IMR-90 (cell line): ENCODE results near the gene KLF13. TPM values are rescaled to one million over a fixed set of nuclear protein-coding genes. Genes with fewer than 3 reads are reported as not detected.
A peak's percentile ranks its signal among the peaks of the same experiment; 100 is the strongest.

Source experiments
- ATAC-seq: fragments of 200-7000 bp; cut with Tn5 transposase; 2 replicates; pipeline ENCODE4 v1.9.1; 2020; ENCODE audit warnings: low read depth, mild to moderate bottlenecking, moderate library complexity
- BruUV-seq: library from RNA; stranded (reverse); fragments of 400-500 nt; replicated peaks from 2 replicates; lab custom pipeline; 2021; lab: Mats Ljungman, UMichigan
- CTCF ChIA-PET: fragments of 300-600 bp; formaldehyde crosslinking; extraction: SDS; loops from one replicate; lab custom pipeline; 2021; ENCODE audit warnings: antibody characterized with exemption; lab: Yijun Ruan, JAX
- POLR2A ChIA-PET: fragments of 300-600 bp; sonication (Branson Sonifier 250); formaldehyde crosslinking; loops from one replicate; lab custom pipeline; 2022; ENCODE audit warnings: antibody characterized with exemption; ENCODE audit not compliant: unreplicated experiment; lab: Charles Lee
- DNase-seq: peaks from one replicate; pipeline ENCODE4 v3.0.0; 2013
- H2AFZ ChIP-seq: replicated peaks from 2 replicates; pipeline ENCODE3; 2013; ENCODE audit warnings: low read length, mild to moderate bottlenecking; ENCODE audit not compliant: poor library complexity
- H2AK5ac ChIP-seq: 2 replicates; pipeline ENCODE4 v1.6.1; 2013; ENCODE audit warnings: low read depth, low read length, inconsistent platforms
- H2AK9ac ChIP-seq: replicated peaks from 2 replicates; pipeline ENCODE3; 2013; ENCODE audit warnings: mild to moderate bottlenecking, low read depth, low read length, moderate library complexity; ENCODE audit not compliant: poor library complexity
- H2BK120ac ChIP-seq: 2 replicates; pipeline ENCODE4 v1.6.1; 2013; ENCODE audit warnings: low read depth, low read length, inconsistent platforms
- H2BK15ac ChIP-seq: 3 replicates; pipeline ENCODE4 v1.6.1; 2013; ENCODE audit warnings: low read depth, low read length, inconsistent platforms
- H2BK20ac ChIP-seq: 2 replicates; pipeline ENCODE4 v1.6.1; 2013; ENCODE audit warnings: low read depth, mild to moderate bottlenecking, inconsistent platforms, low read length, moderate library complexity
- H2BK5ac ChIP-seq: 2 replicates; pipeline ENCODE4 v1.6.1; 2013; ENCODE audit warnings: mild to moderate bottlenecking, low read depth, low read length, inconsistent platforms; ENCODE audit not compliant: poor library complexity, severe bottlenecking
- H3K14ac ChIP-seq: replicated peaks from 2 replicates; pipeline ENCODE4 v1.6.1; 2013; ENCODE audit warnings: low read depth, low read length, inconsistent platforms
- H3K18ac ChIP-seq: 2 replicates; pipeline ENCODE4 v1.6.1; 2013; ENCODE audit warnings: low read depth, low read length, control low read depth
- H3K23ac ChIP-seq: 2 replicates; pipeline ENCODE4 v1.6.1; 2013; ENCODE audit warnings: low read depth, low read length, inconsistent platforms
- H3K27ac ChIP-seq: 2 replicates; pipeline ENCODE4 v1.5.1; 2013; ENCODE audit warnings: mild to moderate bottlenecking, control low read depth, low read length; ENCODE audit not compliant: insufficient read depth
- H3K27me3 ChIP-seq: 2 replicates; pipeline ENCODE4 v1.6.1; 2013; ENCODE audit warnings: low read length; ENCODE audit not compliant: control insufficient read depth, insufficient read depth
- H3K36me3 ChIP-seq: 2 replicates; pipeline ENCODE4 v1.6.1; 2013; ENCODE audit warnings: low read length, mixed read lengths; ENCODE audit not compliant: control insufficient read depth, insufficient read depth
- H3K4ac ChIP-seq: 2 replicates; pipeline ENCODE4 v1.6.1; 2013; ENCODE audit warnings: low read depth, low read length, inconsistent platforms
- H3K4me1 ChIP-seq: 2 replicates; pipeline ENCODE4 v1.6.1; 2013; ENCODE audit warnings: low read length, mixed read lengths; ENCODE audit not compliant: control insufficient read depth, insufficient read depth
- H3K4me2 ChIP-seq: 2 replicates; pipeline ENCODE4 v1.6.1; 2013; ENCODE audit warnings: low read depth, mild to moderate bottlenecking, control low read depth, low read length, moderate library complexity
- H3K4me3 ChIP-seq: 2 replicates; pipeline ENCODE4 v1.5.1; 2013; ENCODE audit warnings: low read depth, mild to moderate bottlenecking, control low read depth, low read length, moderate library complexity; ENCODE audit not compliant: insufficient read depth
- H3K56ac ChIP-seq: 2 replicates; pipeline ENCODE4 v1.6.1; 2013; ENCODE audit warnings: low read length, inconsistent platforms; ENCODE audit not compliant: insufficient read depth; ENCODE audit errors: extremely low read depth
- H3K79me1 ChIP-seq, 2 experiments: 2 replicates each; pipeline ENCODE4 v1.6.1; 2013; ENCODE audit warnings: low read length in 2 of 2, inconsistent platforms in 1 of 2, low read depth in 1 of 2
- H3K9ac ChIP-seq: 2 replicates; pipeline ENCODE4 v1.6.1; 2013; ENCODE audit warnings: low read depth, low read length, control low read depth
- H3K9me1 ChIP-seq: 2 replicates; pipeline ENCODE4 v1.6.1; 2013; ENCODE audit warnings: low read length, inconsistent platforms; ENCODE audit not compliant: insufficient read depth
- H3K9me3 ChIP-seq: 2 replicates; pipeline ENCODE4 v1.6.1; 2013; ENCODE audit warnings: low read length; ENCODE audit not compliant: control insufficient read depth, insufficient read depth
- H4K20me1 ChIP-seq: 2 replicates; pipeline ENCODE4 v1.6.1; 2013; ENCODE audit warnings: low read length, inconsistent platforms; ENCODE audit not compliant: insufficient read depth
- H4K5ac ChIP-seq: 2 replicates; pipeline ENCODE4 v1.6.1; 2013; ENCODE audit warnings: mild to moderate bottlenecking, low read depth, low read length, control low read depth
- H4K8ac ChIP-seq, 2 experiments: 2 replicates each; pipeline ENCODE4 v1.6.1; 2013; ENCODE audit warnings: low read depth in 2 of 2, low read length in 2 of 2, control low read depth in 1 of 2, inconsistent platforms in 1 of 2
- H4K91ac ChIP-seq: 2 replicates; pipeline ENCODE4 v1.6.1; 2013; ENCODE audit warnings: low read depth, low read length, inconsistent platforms; ENCODE audit not compliant: insufficient read depth
- BHLHE40 ChIP-seq: fragments of 150-350 bp; IDR thresholded peaks from 2 replicates; pipeline ENCODE4 v1.6.1; 2016; ENCODE audit warnings: mild to moderate bottlenecking, low read depth, low read length
- CEBPB ChIP-seq: IDR thresholded peaks from 2 replicates; pipeline ENCODE4 v1.6.1; 2012; ENCODE audit warnings: low read depth, low read length, improper control_type of control experiment
- CHD1 ChIP-seq: IDR thresholded peaks from 2 replicates; pipeline ENCODE4 v1.6.1; 2012; ENCODE audit warnings: low read depth, low read length, improper control_type of control experiment
- FOS ChIP-seq: fragments of 150-350 bp; IDR thresholded peaks from 2 replicates; pipeline ENCODE4 v1.6.1; 2016; ENCODE audit warnings: low read depth, low read length
- MAFK ChIP-seq: IDR thresholded peaks from 2 replicates; pipeline ENCODE4 v1.6.1; 2012; ENCODE audit warnings: low read depth, low read length, improper control_type of control experiment
- MAZ ChIP-seq: IDR thresholded peaks from 2 replicates; pipeline ENCODE4 v1.6.1; 2012; ENCODE audit warnings: low read depth, mild to moderate bottlenecking, low read length, improper control_type of control experiment, moderate library complexity, borderline replicate concordance
- MXI1 ChIP-seq: IDR thresholded peaks from 2 replicates; pipeline ENCODE4 v1.6.1; 2012; ENCODE audit warnings: low read depth, mild to moderate bottlenecking, low read length, moderate library complexity, borderline replicate concordance
- NFE2L2 ChIP-seq: fragments of 150-350 bp; IDR thresholded peaks from 2 replicates; pipeline ENCODE4 v1.6.1; 2016; ENCODE audit warnings: low read depth, mild to moderate bottlenecking, low read length
- POLR2A ChIP-seq: IDR thresholded peaks from 2 replicates; pipeline ENCODE4 v1.6.1; 2012; ENCODE audit warnings: mild to moderate bottlenecking, low read depth, low read length
- RAD21 ChIP-seq: IDR thresholded peaks from 2 replicates; pipeline ENCODE4 v1.6.1; 2012; ENCODE audit warnings: low read length, improper control_type of control experiment
- RCOR1 ChIP-seq: IDR thresholded peaks from 2 replicates; pipeline ENCODE4 v1.6.1; 2012; ENCODE audit warnings: mild to moderate bottlenecking, low read length, improper control_type of control experiment; ENCODE audit not compliant: insufficient replicate concordance
- RFX5 ChIP-seq: IDR thresholded peaks from 2 replicates; pipeline ENCODE4 v1.8.0; 2012; ENCODE audit warnings: low read depth, mild to moderate bottlenecking, low read length, moderate library complexity
- SMC3 ChIP-seq: fragments of 150-350 bp; IDR thresholded peaks from 2 replicates; pipeline ENCODE4 v1.6.1; 2016; ENCODE audit warnings: low read depth, mild to moderate bottlenecking, antibody characterized with exemption, low read length, moderate library complexity
- WGBS, 2 experiments: methylation state at CpG; one replicate each; pipeline versions ENCODE4 v1.1.5 to v1.1.7; 2013; ENCODE audit warnings: missing lambda C conversion rate in 2 of 2; ENCODE audit not compliant: insufficient read length in 1 of 2; ENCODE audit errors: extremely low coverage in 2 of 2; 5-methylcytosine and 5-hydroxymethylcytosine counted together
- dilution Hi-C: fragments of 300-500 bp; cut with HindIII; formaldehyde crosslinking; loops from one replicate; pipeline ENCODE4 v1.14.3; 2018; ENCODE audit warnings: low sequenced_read_pairs; ENCODE audit not compliant: unreplicated experiment
- in situ Hi-C: fragments of 300-500 bp; cut with MboI; formaldehyde crosslinking; loops from 3 replicates; pipeline ENCODE4 v1.14.3; 2019; ENCODE audit warnings: low sequenced_read_pairs, inconsistent platforms, mixed read lengths
- intact Hi-C: fragments of 100-400 bp; cut with micrococcal nuclease; formaldehyde crosslinking; loops from 2 replicates; pipeline ENCODE4 v1.10.0; 2022
- polyA plus RNA-seq, 3 experiments: library from polyadenylated mRNA; depleted of rRNA; stranded (reverse); fragments of >200 nt; gene quantifications; 2 replicates each; pipeline ENCODE4 v1.2.3, GENCODE V29; 2012; ENCODE audit warnings: low replicate concordance in 1 of 3
- total RNA-seq: library from RNA; depleted of rRNA; stranded (reverse); fragments of >200 nt; gene quantifications from 2 replicates; pipeline ENCODE4 v1.2.3, GENCODE V29; 2012
- TF ChIP-seq, protein P1 (sequence below): conservative IDR thresholded peaks from 2 replicates; pipeline ENCODE4 v1.5.1; 2012; ENCODE audit warnings: mild to moderate bottlenecking, low read depth, low read length, improper control_type of control experiment
- TF ChIP-seq, protein P2 (sequence below): fragments of 150-350 bp; IDR thresholded peaks from 2 replicates; pipeline ENCODE4 v1.6.1; 2017; ENCODE audit warnings: mild to moderate bottlenecking, antibody characterized with exemption, low read length, low read depth
- TF ChIP-seq, protein P3 (sequence below): fragments of 150-350 bp; IDR thresholded peaks from 2 replicates; pipeline ENCODE4 v1.6.1; 2016; ENCODE audit warnings: low read depth, mild to moderate bottlenecking, low read length, moderate library complexity, borderline replicate concordance

KLF13 gene
- total and polyA plus RNA-seq, 2 of the 4 experiments (the other 2 are of a cell fraction): 9.5 to 10.6 TPM

DNA sequence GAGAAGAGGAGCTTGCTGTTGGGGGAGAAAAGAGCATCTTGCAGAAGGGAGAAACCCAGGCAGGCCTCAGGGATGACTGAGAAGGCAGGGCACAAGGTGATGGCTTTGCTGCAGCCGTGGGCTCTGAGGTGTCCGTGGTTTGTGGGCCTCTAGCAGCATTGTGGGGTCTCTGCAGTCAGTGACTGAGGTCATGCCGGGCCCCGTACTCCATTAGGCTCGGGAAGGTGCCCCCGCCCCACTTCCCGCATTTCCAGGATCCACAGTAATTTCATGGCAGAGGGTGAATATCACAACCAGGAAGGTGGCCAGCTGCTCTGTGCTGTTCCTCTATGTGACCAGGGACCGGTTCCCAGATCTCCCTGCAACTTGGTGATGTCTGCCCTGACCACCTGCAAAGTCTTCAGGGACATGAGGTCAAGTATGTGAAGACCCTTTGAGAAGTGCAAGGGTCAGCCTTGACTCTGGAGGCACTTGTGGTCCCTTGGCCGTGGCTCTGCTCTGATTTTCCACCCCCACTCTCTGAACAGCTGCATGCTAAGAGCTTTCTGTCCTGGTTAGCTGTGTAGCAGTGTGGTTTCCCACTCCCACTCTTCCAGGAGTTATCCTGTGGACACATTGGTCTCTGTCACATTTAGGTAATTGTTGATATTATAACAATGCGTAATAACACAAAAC is 3.6 kb downstream of the KLF13 start:
- in situ Hi-C loops: no loop called here
- H3K4me3 ChIP-seq: no peak overlapping the region

More for the DNA sequence above, 3.6 kb downstream of the KLF13 start:
- Histone ChIP-seq H3K36me3 (no peaks in the 10 kb centered on the region), H2BK120ac (no peak overlapping the region), H3K9me3 (no peaks in the 10 kb centered on the region), H3K4ac (no peak overlapping the region), H2AK9ac (peak overlapping the region; percentile 8), H2BK15ac (no peak overlapping the region), H3K27ac (no peak overlapping the region), H3K23ac (no peak overlapping the region; the same call in 1 of the 2 replicates), H4K20me1 (peaks cover 61% of the 10 kb centered on the region), H4K91ac (no peak overlapping the region), H2AK5ac (peak overlapping the region; percentile 26; the same call in 1 of the 2 replicates), H3K14ac (no peak overlapping the region), H4K5ac (no peak overlapping the region), H3K4me2 (no peak overlapping the region), H4K8ac (no peak overlapping the region; a peak in 1 of 4 replicates), H3K4me1 (peaks cover 3% of the 10 kb centered on the region), H3K79me1 (peaks cover 22 to 66% of the 10 kb centered on the region in 2 experiments), H3K9ac (no peak overlapping the region), H2BK5ac (no peak overlapping the region), H2BK20ac (no peak overlapping the region), H3K18ac (no peak overlapping the region), H3K56ac (no peak overlapping the region), H2AFZ (no peak overlapping the region), H3K27me3 (no peaks in the 10 kb centered on the region), H3K9me1 (peaks cover 19% of the 10 kb centered on the region)
- TF ChIP-seq POLR2A: no peak
- TF ChIP-seq, protein P1, sequence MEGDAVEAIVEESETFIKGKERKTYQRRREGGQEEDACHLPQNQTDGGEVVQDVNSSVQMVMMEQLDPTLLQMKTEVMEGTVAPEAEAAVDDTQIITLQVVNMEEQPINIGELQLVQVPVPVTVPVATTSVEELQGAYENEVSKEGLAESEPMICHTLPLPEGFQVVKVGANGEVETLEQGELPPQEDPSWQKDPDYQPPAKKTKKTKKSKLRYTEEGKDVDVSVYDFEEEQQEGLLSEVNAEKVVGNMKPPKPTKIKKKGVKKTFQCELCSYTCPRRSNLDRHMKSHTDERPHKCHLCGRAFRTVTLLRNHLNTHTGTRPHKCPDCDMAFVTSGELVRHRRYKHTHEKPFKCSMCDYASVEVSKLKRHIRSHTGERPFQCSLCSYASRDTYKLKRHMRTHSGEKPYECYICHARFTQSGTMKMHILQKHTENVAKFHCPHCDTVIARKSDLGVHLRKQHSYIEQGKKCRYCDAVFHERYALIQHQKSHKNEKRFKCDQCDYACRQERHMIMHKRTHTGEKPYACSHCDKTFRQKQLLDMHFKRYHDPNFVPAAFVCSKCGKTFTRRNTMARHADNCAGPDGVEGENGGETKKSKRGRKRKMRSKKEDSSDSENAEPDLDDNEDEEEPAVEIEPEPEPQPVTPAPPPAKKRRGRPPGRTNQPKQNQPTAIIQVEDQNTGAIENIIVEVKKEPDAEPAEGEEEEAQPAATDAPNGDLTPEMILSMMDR: no peak
- TF ChIP-seq, protein P2, sequence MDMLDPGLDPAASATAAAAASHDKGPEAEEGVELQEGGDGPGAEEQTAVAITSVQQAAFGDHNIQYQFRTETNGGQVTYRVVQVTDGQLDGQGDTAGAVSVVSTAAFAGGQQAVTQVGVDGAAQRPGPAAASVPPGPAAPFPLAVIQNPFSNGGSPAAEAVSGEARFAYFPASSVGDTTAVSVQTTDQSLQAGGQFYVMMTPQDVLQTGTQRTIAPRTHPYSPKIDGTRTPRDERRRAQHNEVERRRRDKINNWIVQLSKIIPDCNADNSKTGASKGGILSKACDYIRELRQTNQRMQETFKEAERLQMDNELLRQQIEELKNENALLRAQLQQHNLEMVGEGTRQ: no peak
- TF ChIP-seq BHLHE40: no peak
- TF ChIP-seq FOS: no peak
- no peak for TF ChIP-seq CHD1
- no peak for TF ChIP-seq RFX5
- TF ChIP-seq RCOR1: no peak
- no peak for TF ChIP-seq CEBPB
- TF ChIP-seq, protein P3, sequence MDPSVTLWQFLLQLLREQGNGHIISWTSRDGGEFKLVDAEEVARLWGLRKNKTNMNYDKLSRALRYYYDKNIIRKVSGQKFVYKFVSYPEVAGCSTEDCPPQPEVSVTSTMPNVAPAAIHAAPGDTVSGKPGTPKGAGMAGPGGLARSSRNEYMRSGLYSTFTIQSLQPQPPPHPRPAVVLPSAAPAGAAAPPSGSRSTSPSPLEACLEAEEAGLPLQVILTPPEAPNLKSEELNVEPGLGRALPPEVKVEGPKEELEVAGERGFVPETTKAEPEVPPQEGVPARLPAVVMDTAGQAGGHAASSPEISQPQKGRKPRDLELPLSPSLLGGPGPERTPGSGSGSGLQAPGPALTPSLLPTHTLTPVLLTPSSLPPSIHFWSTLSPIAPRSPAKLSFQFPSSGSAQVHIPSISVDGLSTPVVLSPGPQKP: no peak
- no peak for TF ChIP-seq NFE2L2
- no peak for TF ChIP-seq MAZ
- no peak for TF ChIP-seq RAD21
- TF ChIP-seq SMC3: no peak
- TF ChIP-seq MAFK: no peak
- TF ChIP-seq MXI1: no peak
- BruUV-seq: no TSS peak
- ChIA-PET CTCF (no interaction called here), POLR2A (no interaction called here)
- 93% methylated on average over 3 of the region's 10 CpGs; no CpG with 5 or more reads in 1 of the 2 experiments for WGBS, 2 experiments
- DNase-seq (no peak), ATAC-seq (no peak)
- dilution Hi-C loops: no loop called here
- intact Hi-C loops: no loop called here
